ENCODE measurements around the gene RORC.
A peak's percentile ranks its signal among the peaks of the same experiment; 100 is the strongest.

GRCh38 chr1:151809290-151809984, 22.2 kb downstream of the RORC start:
- peak in 1 of 3 donors; percentile 4 for TF ChIP-seq CTCF (IDR thresholded peaks at IDR 0.05)
- no peak for TF ChIP-seq POLR2AphosphoS5 (IDR thresholded peaks at IDR 0.05)

Data from breast epithelium (tissue), 3 donors.